GM23338 (cell line): ENCODE results near the gene AGRN.
"Not testable (repeated sequence)": the region's sequence is repeated elsewhere in the genome, so short reads cannot be mapped to it uniquely, and the experiment has no call there.

Experiments used
- CREB1 ChIP-seq: fragments of 250-450 bp; sonication (Bioruptor Pico); IDR thresholded peaks from 2 replicates; pipeline ENCODE4 v1.5.0; 2020; ENCODE audit warnings: low read depth, mild to moderate bottlenecking, moderate library complexity
- ETS1 ChIP-seq: IDR thresholded peaks from 2 replicates; pipeline ENCODE4 v1.6.1; 2016; ENCODE audit warnings: antibody characterized with exemption
- EZH2 ChIP-seq: fragments of 200-600 bp; sonication (generic); IDR thresholded peaks from one replicate; pipeline ENCODE4 v1.8.0; 2017; ENCODE audit warnings: antibody characterized with exemption, mild to moderate bottlenecking, low read depth; ENCODE audit not compliant: unreplicated experiment
- EZH2phosphoT487 ChIP-seq: fragments of 200-600 bp; sonication (generic); IDR thresholded peaks from one replicate; pipeline ENCODE4 v1.8.1; 2018; ENCODE audit warnings: antibody characterized with exemption; ENCODE audit not compliant: unreplicated experiment
- JUNB ChIP-seq: IDR thresholded peaks from one replicate; pipeline ENCODE4 v1.6.1; 2016; ENCODE audit warnings: antibody characterized with exemption; ENCODE audit not compliant: unreplicated experiment
- NANOG ChIP-seq: IDR thresholded peaks from 2 replicates; pipeline ENCODE4 v1.6.1; 2016; ENCODE audit warnings: antibody characterized with exemption, borderline replicate concordance
- POLR2AphosphoS5 ChIP-seq: IDR thresholded peaks from 2 replicates; pipeline ENCODE4 v1.6.1; 2016; ENCODE audit warnings: antibody characterized with exemption, low read depth
- ZNF331 ChIP-seq: fragments of 250-450 bp; sonication (Bioruptor Pico); IDR thresholded peaks from 2 replicates; pipeline ENCODE4 v1.5.0; 2020; ENCODE audit warnings: low read depth, mild to moderate bottlenecking, moderate library complexity
- TF ChIP-seq, protein P1 (sequence below), 2 experiments: fragments of 200-600 bp in 1 of 2; sonication (generic) in 1 of 2; conservative IDR thresholded peaks; 2 replicates each; pipeline versions ENCODE4 v1.5.1 to v1.6.1; 2016 to 2017; ENCODE audit warnings: antibody characterized with exemption in 2 of 2, low read depth in 2 of 2, mild to moderate bottlenecking in 2 of 2, moderate library complexity in 1 of 2
- TF ChIP-seq, protein P2 (sequence below): IDR thresholded peaks from one replicate; pipeline ENCODE4 v1.6.1; 2018; ENCODE audit warnings: antibody characterized with exemption; ENCODE audit not compliant: unreplicated experiment
- TF ChIP-seq, protein P3 (sequence below): fragments of 250-450 bp; sonication (Bioruptor Pico); IDR thresholded peaks from 2 replicates; pipeline ENCODE4 v1.5.0; 2020; ENCODE audit warnings: mild to moderate bottlenecking, moderate library complexity

DNA sequence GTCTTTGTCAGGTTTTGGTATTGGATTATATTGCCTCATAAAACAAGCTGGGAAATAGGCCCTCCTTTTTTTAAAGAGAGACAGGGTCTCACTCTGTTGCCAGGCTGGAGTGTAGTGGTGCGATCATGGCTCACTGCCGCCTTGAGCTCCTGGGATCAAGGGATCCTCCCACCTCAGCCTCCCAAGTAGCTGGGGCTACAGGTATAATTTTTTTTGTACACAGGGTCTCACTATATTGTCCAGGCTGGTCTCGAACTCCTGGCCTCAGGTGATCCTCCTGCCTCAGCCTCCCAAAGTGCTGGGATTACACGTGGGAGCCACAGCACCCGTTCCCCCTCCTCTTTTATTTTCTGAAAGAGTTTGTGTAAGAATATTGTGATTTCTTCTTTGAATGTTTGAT, 76.2 kb downstream of the AGRN start:
- TF ChIP-seq, protein P1, sequence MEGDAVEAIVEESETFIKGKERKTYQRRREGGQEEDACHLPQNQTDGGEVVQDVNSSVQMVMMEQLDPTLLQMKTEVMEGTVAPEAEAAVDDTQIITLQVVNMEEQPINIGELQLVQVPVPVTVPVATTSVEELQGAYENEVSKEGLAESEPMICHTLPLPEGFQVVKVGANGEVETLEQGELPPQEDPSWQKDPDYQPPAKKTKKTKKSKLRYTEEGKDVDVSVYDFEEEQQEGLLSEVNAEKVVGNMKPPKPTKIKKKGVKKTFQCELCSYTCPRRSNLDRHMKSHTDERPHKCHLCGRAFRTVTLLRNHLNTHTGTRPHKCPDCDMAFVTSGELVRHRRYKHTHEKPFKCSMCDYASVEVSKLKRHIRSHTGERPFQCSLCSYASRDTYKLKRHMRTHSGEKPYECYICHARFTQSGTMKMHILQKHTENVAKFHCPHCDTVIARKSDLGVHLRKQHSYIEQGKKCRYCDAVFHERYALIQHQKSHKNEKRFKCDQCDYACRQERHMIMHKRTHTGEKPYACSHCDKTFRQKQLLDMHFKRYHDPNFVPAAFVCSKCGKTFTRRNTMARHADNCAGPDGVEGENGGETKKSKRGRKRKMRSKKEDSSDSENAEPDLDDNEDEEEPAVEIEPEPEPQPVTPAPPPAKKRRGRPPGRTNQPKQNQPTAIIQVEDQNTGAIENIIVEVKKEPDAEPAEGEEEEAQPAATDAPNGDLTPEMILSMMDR (conservative IDR thresholded peaks at IDR 0.05; ENCODE audit: low read depth in 2 of 2): not testable (repeated sequence)
- not testable (repeated sequence) for TF ChIP-seq EZH2phosphoT487; POLR2AphosphoS5; ETS1; CREB1; JUNB; EZH2; NANOG; ZNF331 (CRISPR knock-in tag)
- TF ChIP-seq, protein P2, sequence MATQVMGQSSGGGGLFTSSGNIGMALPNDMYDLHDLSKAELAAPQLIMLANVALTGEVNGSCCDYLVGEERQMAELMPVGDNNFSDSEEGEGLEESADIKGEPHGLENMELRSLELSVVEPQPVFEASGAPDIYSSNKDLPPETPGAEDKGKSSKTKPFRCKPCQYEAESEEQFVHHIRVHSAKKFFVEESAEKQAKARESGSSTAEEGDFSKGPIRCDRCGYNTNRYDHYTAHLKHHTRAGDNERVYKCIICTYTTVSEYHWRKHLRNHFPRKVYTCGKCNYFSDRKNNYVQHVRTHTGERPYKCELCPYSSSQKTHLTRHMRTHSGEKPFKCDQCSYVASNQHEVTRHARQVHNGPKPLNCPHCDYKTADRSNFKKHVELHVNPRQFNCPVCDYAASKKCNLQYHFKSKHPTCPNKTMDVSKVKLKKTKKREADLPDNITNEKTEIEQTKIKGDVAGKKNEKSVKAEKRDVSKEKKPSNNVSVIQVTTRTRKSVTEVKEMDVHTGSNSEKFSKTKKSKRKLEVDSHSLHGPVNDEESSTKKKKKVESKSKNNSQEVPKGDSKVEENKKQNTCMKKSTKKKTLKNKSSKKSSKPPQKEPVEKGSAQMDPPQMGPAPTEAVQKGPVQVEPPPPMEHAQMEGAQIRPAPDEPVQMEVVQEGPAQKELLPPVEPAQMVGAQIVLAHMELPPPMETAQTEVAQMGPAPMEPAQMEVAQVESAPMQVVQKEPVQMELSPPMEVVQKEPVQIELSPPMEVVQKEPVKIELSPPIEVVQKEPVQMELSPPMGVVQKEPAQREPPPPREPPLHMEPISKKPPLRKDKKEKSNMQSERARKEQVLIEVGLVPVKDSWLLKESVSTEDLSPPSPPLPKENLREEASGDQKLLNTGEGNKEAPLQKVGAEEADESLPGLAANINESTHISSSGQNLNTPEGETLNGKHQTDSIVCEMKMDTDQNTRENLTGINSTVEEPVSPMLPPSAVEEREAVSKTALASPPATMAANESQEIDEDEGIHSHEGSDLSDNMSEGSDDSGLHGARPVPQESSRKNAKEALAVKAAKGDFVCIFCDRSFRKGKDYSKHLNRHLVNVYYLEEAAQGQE: not testable (repeated sequence)
- TF ChIP-seq, protein P3, sequence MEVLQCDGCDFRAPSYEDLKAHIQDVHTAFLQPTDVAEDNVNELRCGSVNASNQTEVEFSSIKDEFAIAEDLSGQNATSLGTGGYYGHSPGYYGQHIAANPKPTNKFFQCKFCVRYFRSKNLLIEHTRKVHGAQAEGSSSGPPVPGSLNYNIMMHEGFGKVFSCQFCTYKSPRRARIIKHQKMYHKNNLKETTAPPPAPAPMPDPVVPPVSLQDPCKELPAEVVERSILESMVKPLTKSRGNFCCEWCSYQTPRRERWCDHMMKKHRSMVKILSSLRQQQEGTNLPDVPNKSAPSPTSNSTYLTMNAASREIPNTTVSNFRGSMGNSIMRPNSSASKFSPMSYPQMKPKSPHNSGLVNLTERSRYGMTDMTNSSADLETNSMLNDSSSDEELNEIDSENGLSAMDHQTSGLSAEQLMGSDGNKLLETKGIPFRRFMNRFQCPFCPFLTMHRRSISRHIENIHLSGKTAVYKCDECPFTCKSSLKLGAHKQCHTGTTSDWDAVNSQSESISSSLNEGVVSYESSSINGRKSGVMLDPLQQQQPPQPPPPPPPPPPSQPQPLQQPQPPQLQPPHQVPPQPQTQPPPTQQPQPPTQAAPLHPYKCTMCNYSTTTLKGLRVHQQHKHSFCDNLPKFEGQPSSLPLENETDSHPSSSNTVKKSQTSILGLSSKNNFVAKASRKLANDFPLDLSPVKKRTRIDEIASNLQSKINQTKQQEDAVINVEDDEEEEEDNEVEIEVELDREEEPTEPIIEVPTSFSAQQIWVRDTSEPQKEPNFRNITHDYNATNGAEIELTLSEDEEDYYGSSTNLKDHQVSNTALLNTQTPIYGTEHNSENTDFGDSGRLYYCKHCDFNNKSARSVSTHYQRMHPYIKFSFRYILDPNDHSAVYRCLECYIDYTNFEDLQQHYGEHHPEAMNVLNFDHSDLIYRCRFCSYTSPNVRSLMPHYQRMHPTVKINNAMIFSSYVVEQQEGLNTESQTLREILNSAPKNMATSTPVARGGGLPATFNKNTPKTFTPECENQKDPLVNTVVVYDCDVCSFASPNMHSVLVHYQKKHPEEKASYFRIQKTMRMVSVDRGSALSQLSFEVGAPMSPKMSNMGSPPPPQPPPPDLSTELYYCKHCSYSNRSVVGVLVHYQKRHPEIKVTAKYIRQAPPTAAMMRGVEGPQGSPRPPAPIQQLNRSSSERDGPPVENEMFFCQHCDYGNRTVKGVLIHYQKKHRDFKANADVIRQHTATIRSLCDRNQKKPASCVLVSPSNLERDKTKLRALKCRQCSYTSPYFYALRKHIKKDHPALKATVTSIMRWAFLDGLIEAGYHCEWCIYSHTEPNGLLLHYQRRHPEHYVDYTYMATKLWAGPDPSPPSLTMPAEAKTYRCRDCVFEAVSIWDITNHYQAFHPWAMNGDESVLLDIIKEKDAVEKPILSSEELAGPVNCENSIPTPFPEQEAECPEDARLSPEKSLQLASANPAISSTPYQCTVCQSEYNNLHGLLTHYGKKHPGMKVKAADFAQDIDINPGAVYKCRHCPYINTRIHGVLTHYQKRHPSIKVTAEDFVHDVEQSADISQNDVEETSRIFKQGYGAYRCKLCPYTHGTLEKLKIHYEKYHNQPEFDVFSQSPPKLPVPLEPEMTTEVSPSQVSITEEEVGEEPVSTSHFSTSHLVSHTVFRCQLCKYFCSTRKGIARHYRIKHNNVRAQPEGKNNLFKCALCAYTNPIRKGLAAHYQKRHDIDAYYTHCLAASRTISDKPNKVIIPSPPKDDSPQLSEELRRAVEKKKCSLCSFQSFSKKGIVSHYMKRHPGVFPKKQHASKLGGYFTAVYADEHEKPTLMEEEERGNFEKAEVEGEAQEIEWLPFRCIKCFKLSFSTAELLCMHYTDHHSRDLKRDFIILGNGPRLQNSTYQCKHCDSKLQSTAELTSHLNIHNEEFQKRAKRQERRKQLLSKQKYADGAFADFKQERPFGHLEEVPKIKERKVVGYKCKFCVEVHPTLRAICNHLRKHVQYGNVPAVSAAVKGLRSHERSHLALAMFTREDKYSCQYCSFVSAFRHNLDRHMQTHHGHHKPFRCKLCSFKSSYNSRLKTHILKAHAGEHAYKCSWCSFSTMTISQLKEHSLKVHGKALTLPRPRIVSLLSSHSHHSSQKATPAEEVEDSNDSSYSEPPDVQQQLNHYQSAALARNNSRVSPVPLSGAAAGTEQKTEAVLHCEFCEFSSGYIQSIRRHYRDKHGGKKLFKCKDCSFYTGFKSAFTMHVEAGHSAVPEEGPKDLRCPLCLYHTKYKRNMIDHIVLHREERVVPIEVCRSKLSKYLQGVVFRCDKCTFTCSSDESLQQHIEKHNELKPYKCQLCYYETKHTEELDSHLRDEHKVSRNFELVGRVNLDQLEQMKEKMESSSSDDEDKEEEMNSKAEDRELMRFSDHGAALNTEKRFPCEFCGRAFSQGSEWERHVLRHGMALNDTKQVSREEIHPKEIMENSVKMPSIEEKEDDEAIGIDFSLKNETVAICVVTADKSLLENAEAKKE (CRISPR knock-in tag): not testable (repeated sequence)
